ENCODE data around the gene CEP78.

Gene CEP78

GRCh38 chr9:78288214-78288892 lies 52.5 kb downstream of the CEP78 start:
- no peak for DNase-seq

DNA sequence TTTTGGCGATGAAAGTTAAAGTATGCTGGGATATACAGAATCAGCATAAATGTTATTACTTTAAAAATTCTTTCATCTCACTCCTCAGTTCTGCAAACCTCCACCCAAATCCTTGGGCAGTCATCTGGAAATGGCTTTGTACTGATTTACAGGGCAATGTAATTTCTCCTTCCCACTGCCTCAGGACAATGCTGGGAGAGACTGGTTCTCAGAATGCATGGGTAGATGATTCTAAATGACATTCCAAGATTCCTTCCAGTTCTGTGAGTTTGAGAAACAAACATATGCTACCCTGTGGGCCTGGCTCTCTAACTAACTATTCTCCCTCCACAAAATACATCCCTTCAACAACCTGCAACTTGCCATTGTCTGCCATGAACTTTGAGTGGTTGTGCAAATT lies 53.6 kb downstream of the CEP78 start:
- no peak for DNase-seq

- no peak for DNase-seq
Observed at GRCh38 chr9:78291240-78291925, 55.5 kb downstream of the CEP78 start.

DNA sequence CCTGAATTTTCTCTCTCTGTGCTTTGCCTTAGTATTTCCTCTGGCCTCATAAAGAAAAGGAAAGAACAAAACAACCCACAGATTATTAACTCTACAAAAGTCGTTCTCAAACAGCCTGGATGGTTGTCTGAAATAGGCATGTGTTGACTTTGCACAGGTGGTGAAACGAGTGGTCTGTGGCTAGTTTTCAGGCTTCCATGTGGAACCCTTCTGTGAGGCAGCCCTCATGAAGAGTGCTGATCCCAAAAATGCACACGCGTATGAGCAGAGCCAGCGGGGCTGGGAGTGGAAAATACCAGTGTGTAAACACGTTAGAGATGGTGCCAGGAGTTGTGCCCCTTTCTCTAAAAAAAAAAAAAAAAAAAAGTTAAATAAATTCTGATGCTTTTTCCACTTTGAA lies 56.2 kb downstream of the CEP78 start:
- DNase-seq, result no peak

DNA sequence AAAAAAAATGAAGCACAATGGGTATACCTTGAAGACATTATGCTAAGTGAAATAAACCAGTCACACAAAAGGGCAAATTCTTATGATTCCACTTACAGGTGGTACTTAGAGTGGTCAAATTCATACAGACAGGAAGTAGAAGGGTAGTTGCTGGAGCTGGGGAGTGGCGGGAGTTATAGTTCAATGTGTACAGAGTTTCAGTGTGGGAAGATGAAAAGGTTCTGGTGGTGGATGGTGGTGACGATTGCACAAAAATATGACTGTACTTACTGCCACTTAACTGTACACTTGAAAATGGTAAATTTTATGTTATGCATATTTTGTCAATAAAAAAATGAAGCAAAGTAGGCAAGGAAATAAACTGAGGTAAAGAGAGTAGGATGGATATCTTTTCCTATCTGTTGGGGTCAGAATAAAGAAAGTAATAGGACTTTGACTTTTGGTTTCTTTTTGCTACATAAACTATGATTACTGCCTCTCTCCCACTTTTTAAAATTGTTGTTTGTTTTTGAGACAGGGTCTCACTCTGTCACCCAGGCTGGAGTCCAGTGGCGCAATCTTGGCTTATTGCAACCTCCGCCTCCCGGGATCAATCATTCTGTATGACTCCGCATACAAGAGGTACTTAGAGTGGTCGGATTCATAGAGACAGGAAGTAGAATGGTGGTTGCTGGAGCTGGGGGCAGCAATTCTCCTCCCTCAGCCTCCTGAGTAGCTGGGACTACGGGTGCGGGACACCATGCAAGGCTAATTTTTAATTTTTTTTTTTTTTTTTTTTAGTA lies 57.0 kb downstream of the CEP78 start:
- no peak for DNase-seq

DNA sequence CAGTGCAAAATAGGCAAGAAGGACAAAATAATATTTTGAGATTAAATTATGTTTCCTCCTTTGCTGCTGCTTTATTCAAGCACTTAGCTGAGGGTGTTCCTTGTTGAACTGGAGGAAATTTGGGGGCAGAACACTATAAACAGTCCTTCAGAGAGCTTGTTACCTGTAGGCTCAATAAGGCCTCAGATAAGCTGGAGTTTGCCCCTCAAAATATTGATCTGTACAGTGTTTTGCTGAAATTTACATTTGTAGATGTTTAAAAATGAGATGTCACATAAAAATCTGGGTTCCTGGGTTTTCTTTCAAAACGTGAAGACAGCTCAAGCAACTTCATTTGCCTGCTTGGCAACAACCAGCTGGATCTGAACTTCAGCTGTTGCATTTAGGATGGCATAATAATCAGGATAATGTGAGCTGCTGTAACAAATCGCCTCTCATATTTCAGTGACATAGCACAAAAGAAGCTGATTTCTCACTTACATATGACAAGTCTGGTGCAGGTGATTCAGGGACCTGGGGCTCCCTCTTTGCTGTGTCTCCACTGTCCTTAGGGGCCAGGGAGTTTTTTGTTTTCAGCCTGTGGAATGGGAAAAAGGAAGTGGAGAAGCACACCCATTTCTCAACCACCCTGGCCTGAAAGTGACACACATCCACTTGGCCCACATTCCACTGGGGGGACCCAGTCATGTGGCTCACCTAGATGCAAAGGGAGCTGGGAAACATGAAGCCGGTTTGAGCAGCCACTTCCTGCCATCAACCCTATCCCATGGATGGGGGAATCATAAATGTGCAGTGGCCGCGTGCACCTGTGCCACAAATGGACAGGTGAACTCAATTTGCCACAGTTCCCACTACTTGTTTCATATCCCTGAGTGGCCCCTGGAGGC lies 58.7 kb downstream of the CEP78 start:
- DNase-seq, result no peak

DNA sequence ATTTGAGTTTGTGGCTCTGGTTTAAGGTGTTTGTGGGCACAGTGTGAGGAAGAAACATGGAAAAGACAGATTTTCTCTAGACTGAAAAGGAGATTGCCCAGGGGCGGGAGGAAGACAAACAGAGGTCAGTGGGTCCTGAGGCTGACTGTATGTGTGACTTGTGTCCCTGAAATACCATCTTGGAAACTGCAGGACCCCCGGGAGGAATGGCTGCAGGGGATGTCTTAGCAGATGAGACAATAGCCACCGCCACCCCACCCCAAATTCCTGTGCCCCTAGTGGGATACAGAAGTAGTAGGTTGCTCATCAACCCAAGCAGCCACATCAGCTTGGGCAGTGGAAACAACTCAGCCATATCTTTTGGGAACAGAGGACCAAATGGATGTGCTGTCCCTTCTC lies 59.3 kb downstream of the CEP78 start:
- DNase-seq, result no peak

GRCh38 chr9:78295731-78296130 lies 59.9 kb downstream of the CEP78 start:
- DNase-seq, result no peak

GRCh38 chr9:78296201-78296892 lies 60.5 kb downstream of the CEP78 start:
- peak; percentile 60 for DNase-seq

DNA sequence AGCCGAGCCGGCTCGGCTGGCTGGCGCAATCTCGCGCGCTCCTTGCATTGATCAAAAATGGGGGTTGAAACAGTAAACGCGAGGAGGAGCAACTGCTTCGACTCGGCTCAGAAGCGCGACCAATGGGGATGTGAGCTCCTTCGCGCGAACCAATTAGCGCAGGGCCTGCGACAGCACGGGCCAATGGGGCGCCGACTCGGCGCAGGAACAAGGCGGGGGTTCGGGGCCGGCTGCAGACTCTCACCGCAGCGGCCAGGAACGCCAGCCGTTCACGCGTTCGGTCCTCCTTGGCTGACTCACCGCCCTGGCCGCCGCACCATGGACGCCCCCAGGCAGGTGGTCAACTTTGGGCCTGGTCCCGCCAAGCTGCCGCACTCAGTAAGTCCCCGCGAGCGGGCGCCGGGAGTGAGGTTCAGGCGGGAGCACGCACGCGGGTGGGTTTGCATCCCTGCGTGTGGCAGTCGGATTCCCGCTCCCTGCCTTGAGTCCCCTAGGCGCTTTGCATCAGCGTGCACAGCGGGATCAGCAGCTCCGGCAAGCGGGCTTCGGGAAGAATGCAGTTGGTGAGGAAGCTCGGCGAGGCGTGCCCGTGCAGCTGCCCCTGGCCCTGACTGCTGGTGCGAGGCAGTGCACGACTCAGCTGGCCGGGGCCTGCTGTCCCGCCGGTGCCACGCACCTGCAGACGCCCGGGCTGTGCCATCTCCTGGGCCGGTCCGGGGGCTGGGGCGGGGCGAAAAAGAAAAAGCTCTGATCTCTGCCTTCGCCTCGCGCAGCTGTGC lies 61.2 kb downstream of the CEP78 start, which contains the start of gene PSAT1:
Gene PSAT1 (plus strand): TSS at position 233 of the 779 bp plus-strand sequence. CDS start 86 bp downstream, at position 319.
- DNase-seq, result peak; percentile 99

DNA sequence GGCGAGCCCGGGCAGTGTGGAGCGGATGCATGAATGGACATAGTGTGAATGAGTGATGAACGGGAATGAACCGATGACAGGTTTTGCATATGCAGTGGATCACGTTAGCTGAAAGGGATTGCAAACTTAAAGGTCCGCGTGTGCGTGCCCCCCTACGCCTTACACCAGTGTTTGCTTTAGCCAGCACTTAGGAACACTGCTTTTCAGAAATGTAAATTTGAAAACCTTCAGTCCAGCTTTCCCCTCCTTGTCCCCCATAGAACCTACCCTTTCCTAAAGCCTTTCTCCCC lies 61.7 kb downstream of the CEP78 start:
- DNase-seq, result no peak

GRCh38 chr9:78298046-78298765 lies 62.3 kb downstream of the CEP78 start:
- DNase-seq, result peak; percentile 27

- no peak for DNase-seq
Observed at GRCh38 chr9:78300209-78300608, 64.3 kb downstream of the CEP78 start.

DNA sequence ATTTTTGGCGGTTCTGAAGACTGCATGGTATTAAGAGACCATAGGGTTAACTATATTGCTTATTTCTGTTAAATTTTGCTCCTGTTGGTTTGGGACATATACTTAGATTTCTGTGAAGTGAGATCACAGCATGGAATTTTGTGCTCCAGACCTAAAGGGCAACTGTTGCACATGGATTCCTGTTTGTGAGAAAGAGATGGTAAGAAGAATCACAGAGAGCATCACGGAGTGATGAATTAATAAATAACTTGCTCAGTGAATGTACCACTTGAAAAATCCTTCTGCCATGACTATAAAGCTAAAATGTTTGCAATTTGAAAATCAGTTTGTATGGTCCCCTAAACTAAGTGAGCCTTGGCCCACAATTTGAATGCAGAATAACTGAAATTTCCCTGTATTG lies 65.6 kb downstream of the CEP78 start:
- peak; percentile 17 for DNase-seq

GRCh38 chr9:78303377-78304062 lies 67.6 kb downstream of the CEP78 start:
- DNase-seq, result no peak

GRCh38 chr9:78304357-78304756 lies 68.5 kb downstream of the CEP78 start:
- no peak for DNase-seq

DNA sequence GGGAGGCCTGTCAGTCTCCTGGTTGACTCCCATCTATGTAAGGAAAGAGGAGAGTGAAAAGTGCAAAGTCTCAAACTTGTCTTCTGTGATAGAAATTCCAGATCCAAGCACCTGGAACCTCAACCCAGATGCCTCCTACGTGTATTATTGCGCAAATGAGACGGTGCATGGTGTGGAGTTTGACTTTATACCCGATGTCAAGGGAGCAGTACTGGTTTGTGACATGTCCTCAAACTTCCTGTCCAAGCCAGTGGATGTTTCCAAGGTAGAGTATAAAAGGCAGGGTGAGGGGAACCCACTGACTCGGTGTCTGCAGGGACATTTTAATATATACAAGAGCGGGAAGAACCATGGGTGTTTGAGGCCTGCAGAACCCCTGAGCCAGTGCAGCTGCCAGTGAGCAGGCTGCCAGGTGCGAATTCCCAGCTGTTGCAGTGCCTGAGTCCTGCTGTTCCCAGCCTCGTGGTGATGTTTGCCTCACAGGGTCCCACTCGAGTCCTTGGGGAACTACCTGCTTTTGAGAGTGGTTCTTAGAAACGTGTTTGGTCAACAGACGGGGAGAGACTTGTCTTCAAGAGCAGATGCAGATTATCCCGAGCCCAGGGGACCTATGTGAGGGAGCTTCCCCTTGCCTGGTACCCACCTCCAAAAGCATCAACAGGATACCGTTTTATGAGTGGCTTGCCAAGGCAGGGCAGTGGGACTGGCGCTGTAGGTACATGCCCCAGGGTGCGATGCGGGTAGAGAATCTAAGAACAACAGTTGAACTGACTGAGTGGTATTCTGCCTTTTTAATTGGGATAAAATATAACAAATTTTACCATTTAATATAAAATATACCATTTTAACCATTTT lies 70.6 kb downstream of the CEP78 start:
- DNase-seq, result no peak

- DNase-seq, result no peak
Observed at GRCh38 chr9:78307360-78307759, 71.5 kb downstream of the CEP78 start.

DNA sequence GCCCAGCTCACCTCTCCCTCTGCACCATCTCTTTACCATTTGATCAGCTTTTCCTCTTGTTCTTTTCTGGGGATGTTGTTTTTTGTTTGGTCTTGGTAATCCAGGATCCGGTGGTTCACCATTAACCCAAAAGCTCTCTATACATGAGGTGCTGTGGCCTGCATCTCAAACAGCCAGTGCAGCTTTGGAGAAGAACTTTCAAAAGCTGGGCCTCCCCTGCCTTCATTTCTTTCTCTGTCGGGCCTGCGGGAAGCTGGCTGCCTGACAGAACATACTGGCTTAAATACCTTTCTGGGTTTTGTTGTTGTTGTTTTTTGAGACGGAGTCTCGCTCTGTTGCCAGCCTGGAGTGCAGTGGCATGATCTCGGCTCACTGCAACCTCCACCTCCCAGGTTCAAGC lies 73.2 kb downstream of the CEP78 start:
- DNase-seq, result no peak

Measured in EL (cell line).